ENCODE results near the gene OCA2.
"Not testable (repeated sequence)": the region's sequence is repeated elsewhere in the genome, so short reads cannot be mapped to it uniquely, and the experiment has no call there.

OCA2 gene

GRCh38 chr15:27763514-27763913 is 335.6 kb downstream of the OCA2 start:
- DNase-seq: no peak

GRCh38 chr15:27762471-27762870 is 336.6 kb downstream of the OCA2 start:
- DNase-seq: no peak

GRCh38 chr15:27757052-27757451 is 342.1 kb downstream of the OCA2 start:
- no peak for DNase-seq

GRCh38 chr15:27752691-27753090 is 346.4 kb downstream of the OCA2 start:
- no peak for DNase-seq

GRCh38 chr15:27747997-27748396 is 351.1 kb downstream of the OCA2 start:
- DNase-seq: no peak

GRCh38 chr15:27746401-27746955 is 352.6 kb downstream of the OCA2 start:
- DNase-seq: no peak

- no peak for DNase-seq
Observed at GRCh38 chr15:27744641-27745040, 354.5 kb downstream of the OCA2 start.

- DNase-seq: no peak
Observed at GRCh38 chr15:27743638-27744037, 355.5 kb downstream of the OCA2 start.

GRCh38 chr15:27742751-27743477 is 356.2 kb downstream of the OCA2 start:
- no peak for DNase-seq

- DNase-seq: no peak
Observed at GRCh38 chr15:27741226-27741860, 357.8 kb downstream of the OCA2 start.

- DNase-seq: no peak
Observed at GRCh38 chr15:27734785-27735495, 364.2 kb downstream of the OCA2 start.

- DNase-seq: no peak
Observed at GRCh38 chr15:27731776-27732175, 367.3 kb downstream of the OCA2 start.

GRCh38 chr15:27730868-27731267 is 368.2 kb downstream of the OCA2 start:
- DNase-seq: no peak

- no peak for DNase-seq
Observed at GRCh38 chr15:27725731-27726130, 373.4 kb downstream of the OCA2 start.

GRCh38 chr15:27723821-27724220 is 375.3 kb downstream of the OCA2 start:
- no peak for DNase-seq

GRCh38 chr15:27722102-27722501 is 377.0 kb downstream of the OCA2 start:
- no peak for DNase-seq

- no peak for DNase-seq
Observed at GRCh38 chr15:27714675-27715074, 384.4 kb downstream of the OCA2 start.

GRCh38 chr15:27713850-27714249 is 385.3 kb downstream of the OCA2 start:
- not testable (repeated sequence) for DNase-seq

GRCh38 chr15:27707257-27707656 is 391.9 kb downstream of the OCA2 start:
- DNase-seq: no peak

GRCh38 chr15:27706300-27706699 is 392.8 kb downstream of the OCA2 start:
- DNase-seq: no peak

- DNase-seq: no peak
Observed at GRCh38 chr15:27705056-27705455, 394.1 kb downstream of the OCA2 start.
